ENCODE measurements around the gene FAM107B.
"Not testable (repeated sequence)": the region's sequence is repeated elsewhere in the genome, so short reads cannot be mapped to it uniquely, and the experiment has no call there.

The FAM107B gene

GRCh38 chr10:14639637-14640036 is 135.1 kb downstream of the FAM107B start:
- H3K27ac Mint-ChIP-seq: no peak overlapping the region

GRCh38 chr10:14635043-14635710 is 139.5 kb downstream of the FAM107B start:
- H3K36me3 Mint-ChIP-seq (ENCODE audit: low read depth): no peaks in the 10 kb centered on the region
- no peak for ATAC-seq
- H3K4me3 Mint-ChIP-seq: no peak overlapping the region
- peaks cover 3% of the 10 kb centered on the region for H3K4me1 Mint-ChIP-seq
- H3K9me3 Mint-ChIP-seq: no peaks in the 10 kb centered on the region
- no peaks in the 10 kb centered on the region for H3K27me3 Mint-ChIP-seq
- DNase-seq: no peak
- H3K27ac Mint-ChIP-seq: no peak overlapping the region

More at GRCh38 chr10:14639637-14640036, 135.1 kb downstream of the FAM107B start:
- peaks cover 8% of the 10 kb centered on the region for H3K4me1 Mint-ChIP-seq
- H3K36me3 Mint-ChIP-seq (ENCODE audit: low read depth): no peaks in the 10 kb centered on the region
- no peaks in the 10 kb centered on the region for H3K27me3 Mint-ChIP-seq
- no peak overlapping the region for H3K4me3 Mint-ChIP-seq
- no peak for DNase-seq
- H3K9me3 Mint-ChIP-seq: peaks cover 7% of the 10 kb centered on the region
- no peak for ATAC-seq

GRCh38 chr10:14634572-14634971 is 140.1 kb downstream of the FAM107B start:
- H3K36me3 Mint-ChIP-seq (ENCODE audit: low read depth); ATAC-seq; H3K27ac Mint-ChIP-seq; DNase-seq; H3K4me1 Mint-ChIP-seq; H3K4me3 Mint-ChIP-seq; H3K9me3 Mint-ChIP-seq; H3K27me3 Mint-ChIP-seq: not testable (repeated sequence)

GRCh38 chr10:14625765-14626525 is 148.8 kb downstream of the FAM107B start:
- ATAC-seq (no peak), DNase-seq (no peak)
- Mint-ChIP-seq H3K36me3 (ENCODE audit: low read depth) (no peaks in the 10 kb centered on the region), H3K27ac (no peak overlapping the region), H3K4me3 (no peak overlapping the region), H3K4me1 (peaks cover 4% of the 10 kb centered on the region), H3K27me3 (no peaks in the 10 kb centered on the region), H3K9me3 (no peaks in the 10 kb centered on the region)

GRCh38 chr10:14625192-14625631 is 149.5 kb downstream of the FAM107B start:
- DNase-seq (no peak), ATAC-seq (no peak)
- Mint-ChIP-seq H3K9me3 (no peaks in the 10 kb centered on the region), H3K36me3 (ENCODE audit: low read depth) (no peaks in the 10 kb centered on the region), H3K27me3 (no peaks in the 10 kb centered on the region), H3K27ac (no peak overlapping the region), H3K4me1 (peaks cover 4% of the 10 kb centered on the region), H3K4me3 (no peak overlapping the region)

GRCh38 chr10:14624600-14624999 is 150.1 kb downstream of the FAM107B start:
- no peak overlapping the region for H3K4me3 Mint-ChIP-seq
- no peaks in the 10 kb centered on the region for H3K27me3 Mint-ChIP-seq
- no peaks in the 10 kb centered on the region for H3K4me1 Mint-ChIP-seq
- DNase-seq (no peak), ATAC-seq (no peak)
- H3K9me3 Mint-ChIP-seq: no peaks in the 10 kb centered on the region
- no peaks in the 10 kb centered on the region for H3K36me3 Mint-ChIP-seq (ENCODE audit: low read depth)
- no peak overlapping the region for H3K27ac Mint-ChIP-seq

- ATAC-seq (no peak), DNase-seq (no peak)
- Mint-ChIP-seq H3K9me3 (no peaks in the 10 kb centered on the region), H3K27me3 (no peaks in the 10 kb centered on the region), H3K4me1 (no peaks in the 10 kb centered on the region), H3K4me3 (no peak overlapping the region), H3K27ac (no peak overlapping the region), H3K36me3 (ENCODE audit: low read depth) (no peaks in the 10 kb centered on the region)
Measured at GRCh38 chr10:14623931-14624330, 150.8 kb downstream of the FAM107B start.

- Mint-ChIP-seq H3K27me3 (no peaks in the 10 kb centered on the region), H3K9me3 (no peaks in the 10 kb centered on the region), H3K36me3 (ENCODE audit: low read depth) (no peaks in the 10 kb centered on the region), H3K4me3 (no peak overlapping the region), H3K4me1 (peaks cover 22% of the 10 kb centered on the region), H3K27ac (no peak overlapping the region)
- DNase-seq (no peak), ATAC-seq (no peak)
Measured at GRCh38 chr10:14621037-14621436, 153.7 kb downstream of the FAM107B start.

GRCh38 chr10:14618674-14619073 is 156.0 kb downstream of the FAM107B start:
- H3K27me3 Mint-ChIP-seq: no peaks in the 10 kb centered on the region
- no peaks in the 10 kb centered on the region for H3K9me3 Mint-ChIP-seq
- DNase-seq (no peak), ATAC-seq (no peak)
- H3K4me1 Mint-ChIP-seq: peaks cover 23% of the 10 kb centered on the region
- no peak overlapping the region for H3K27ac Mint-ChIP-seq
- no peak overlapping the region for H3K4me3 Mint-ChIP-seq
- H3K36me3 Mint-ChIP-seq (ENCODE audit: low read depth): no peaks in the 10 kb centered on the region

GRCh38 chr10:14617852-14618251 is 156.8 kb downstream of the FAM107B start:
- H3K36me3 Mint-ChIP-seq (ENCODE audit: low read depth): no peaks in the 10 kb centered on the region
- H3K27ac Mint-ChIP-seq: no peak overlapping the region
- DNase-seq: no peak

GRCh38 chr10:14616955-14617730 is 157.6 kb downstream of the FAM107B start:
- Mint-ChIP-seq H3K27ac (peak overlapping the region; percentile 53), H3K27me3 (no peaks in the 10 kb centered on the region), H3K4me3 (no peak overlapping the region), H3K36me3 (ENCODE audit: low read depth) (no peaks in the 10 kb centered on the region), H3K4me1 (peaks cover 30% of the 10 kb centered on the region), H3K9me3 (no peaks in the 10 kb centered on the region)
- no peak for ATAC-seq
- no peak for DNase-seq

More at GRCh38 chr10:14617852-14618251, 156.8 kb downstream of the FAM107B start:
- ATAC-seq: peak; percentile 40
- H3K4me3 Mint-ChIP-seq: no peak overlapping the region
- H3K27me3 Mint-ChIP-seq: no peaks in the 10 kb centered on the region
- peaks cover 28% of the 10 kb centered on the region for H3K4me1 Mint-ChIP-seq
- H3K9me3 Mint-ChIP-seq: no peaks in the 10 kb centered on the region

GRCh38 chr10:14616465-14616864 is 158.2 kb downstream of the FAM107B start:
- Mint-ChIP-seq H3K27ac (no peak overlapping the region), H3K4me1 (peaks cover 30% of the 10 kb centered on the region)

GRCh38 chr10:14613588-14613920 is 161.1 kb downstream of the FAM107B start:
- Mint-ChIP-seq H3K27me3 (no peaks in the 10 kb centered on the region), H3K27ac (no peak overlapping the region), H3K9me3 (no peaks in the 10 kb centered on the region), H3K4me1 (peaks cover 39% of the 10 kb centered on the region), H3K36me3 (ENCODE audit: low read depth) (no peaks in the 10 kb centered on the region), H3K4me3 (no peak overlapping the region)
- ATAC-seq (no peak), DNase-seq (no peak)

More at GRCh38 chr10:14616465-14616864, 158.2 kb downstream of the FAM107B start:
- Mint-ChIP-seq H3K27me3 (no peaks in the 10 kb centered on the region), H3K9me3 (no peaks in the 10 kb centered on the region), H3K4me3 (no peak overlapping the region), H3K36me3 (ENCODE audit: low read depth) (no peaks in the 10 kb centered on the region)
- DNase-seq: no peak
- ATAC-seq: no peak

- no peak for DNase-seq
- Mint-ChIP-seq H3K9me3 (no peaks in the 10 kb centered on the region), H3K27ac (no peak overlapping the region), H3K27me3 (no peaks in the 10 kb centered on the region), H3K4me1 (peaks cover 42% of the 10 kb centered on the region), H3K4me3 (no peak overlapping the region), H3K36me3 (ENCODE audit: low read depth) (no peaks in the 10 kb centered on the region)
- no peak for ATAC-seq
Measured at GRCh38 chr10:14612873-14613587, 161.7 kb downstream of the FAM107B start.

All from activated naive CD8-positive, alpha-beta T cell treated with anti-CD3 and anti-CD28 coated beads, Interleukin-2, amount 50 U/mL, for 24 hours (primary cell).